DMS53 treated with DMSO at 0.1 percent for 48 hours (cell line): Measurements from ENCODE around the gene MCM8.

ENCODE experiments used
- DNase-seq: peaks from one replicate; lab custom pipeline; 2025; ENCODE audit not compliant: unreplicated experiment; lab: John Stamatoyannopoulos, UW

MCM8 gene

DNA sequence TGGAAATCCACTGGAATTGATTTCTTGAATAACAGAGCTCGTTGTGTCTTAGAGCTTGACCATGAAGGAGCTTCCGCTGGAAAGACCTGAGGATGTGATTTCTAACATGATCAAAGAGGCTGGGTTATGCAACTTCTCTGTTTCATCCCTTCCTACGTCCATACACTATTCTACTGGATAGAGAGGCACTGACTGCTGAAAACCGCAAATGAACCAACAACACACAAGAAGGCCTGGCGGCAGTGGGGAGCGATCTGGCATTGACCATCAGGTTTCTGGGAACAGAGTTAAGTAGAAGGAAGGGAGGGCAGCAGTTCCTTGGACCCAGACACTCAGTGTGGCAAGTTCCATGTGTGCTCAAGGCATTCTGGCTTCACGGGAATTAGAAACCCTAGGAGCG, 90.1 kb downstream of the MCM8 start:
- no peak for DNase-seq

DNA sequence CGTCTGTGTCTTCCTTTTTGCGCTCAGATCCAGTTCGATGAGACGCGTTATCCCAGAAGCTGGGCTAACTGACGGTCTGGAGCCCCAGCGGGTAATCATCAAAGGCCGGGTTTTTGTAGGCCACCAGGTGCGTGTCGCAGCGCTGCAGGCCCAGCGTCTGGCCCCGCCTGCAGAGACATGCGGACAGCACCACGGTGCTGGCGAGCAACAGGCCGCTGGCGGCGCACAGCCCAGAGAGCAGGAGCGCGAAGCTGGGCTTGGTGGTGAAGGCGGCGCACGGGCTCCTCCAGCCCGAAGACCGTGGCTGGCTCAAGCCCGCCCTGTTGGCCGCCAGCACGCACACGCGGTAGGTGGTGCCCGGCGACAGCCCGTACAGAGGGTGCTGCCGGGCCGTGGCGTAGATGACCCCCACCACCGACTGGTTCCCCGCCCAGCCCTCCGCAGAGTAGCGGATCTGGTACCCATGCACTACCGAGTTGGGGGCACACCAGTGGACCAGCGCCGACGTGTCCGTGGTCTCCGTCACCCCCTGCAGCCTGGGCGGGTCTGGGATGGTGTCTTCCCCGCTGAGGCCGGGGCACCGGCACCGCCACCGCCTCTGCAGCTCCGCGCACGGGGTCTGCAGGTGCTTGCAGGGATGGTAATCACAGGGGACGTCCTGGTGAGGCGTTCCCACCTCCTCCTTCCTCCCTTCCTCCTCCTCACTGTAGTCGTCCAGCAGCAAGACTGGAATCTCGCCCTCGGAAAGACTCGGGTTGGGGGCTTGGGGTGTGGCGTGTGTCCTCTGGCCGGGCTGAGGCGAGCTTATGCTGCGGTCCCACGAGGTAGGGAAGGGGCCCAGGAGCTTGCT, 90.7 kb downstream of the MCM8 start:
- DNase-seq: no peak

DNA sequence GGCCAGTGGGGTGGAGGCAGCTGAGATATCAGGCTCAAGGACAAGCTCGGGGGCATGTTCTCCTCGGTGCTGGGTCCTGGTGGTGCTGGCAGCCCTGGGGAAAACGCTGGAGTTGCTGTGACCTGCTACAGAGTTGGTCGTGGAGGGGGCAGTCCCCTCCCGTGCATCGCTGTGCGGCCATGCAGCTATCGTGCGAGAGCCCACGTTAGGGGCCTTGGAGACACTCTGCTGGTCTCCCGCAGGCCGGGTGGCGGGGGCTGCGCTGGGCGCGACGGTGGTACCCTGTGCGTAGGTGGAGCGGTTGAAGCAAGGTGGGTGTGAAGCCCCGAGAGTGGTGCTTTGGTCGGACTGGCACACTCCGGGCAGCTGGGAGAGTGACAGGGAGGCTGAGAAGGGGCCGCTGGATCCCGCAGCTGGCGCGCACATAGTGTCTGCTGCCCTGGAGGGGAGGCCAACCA, 91.4 kb downstream of the MCM8 start:
- no peak for DNase-seq

DNA sequence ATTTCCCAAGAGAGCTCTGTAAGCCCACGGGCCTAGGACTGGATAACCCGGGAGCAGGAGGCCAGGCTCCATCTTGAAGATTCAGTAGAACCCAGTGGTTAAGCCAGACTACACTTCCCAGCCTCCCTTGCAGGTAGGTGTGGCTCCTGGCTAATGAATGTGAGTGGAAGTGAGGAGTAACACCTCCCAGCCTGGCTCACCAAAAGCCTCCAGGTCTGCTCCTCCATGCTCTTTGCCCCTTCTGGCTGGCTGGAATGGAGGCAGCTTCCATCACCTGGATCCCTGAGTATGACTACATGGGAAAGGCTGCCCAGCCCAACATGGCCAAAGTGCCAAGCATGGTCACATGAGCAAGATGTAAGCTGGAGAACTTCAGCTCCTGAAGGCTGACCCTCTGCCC, 93.7 kb downstream of the MCM8 start:
- DNase-seq: no peak

DNA sequence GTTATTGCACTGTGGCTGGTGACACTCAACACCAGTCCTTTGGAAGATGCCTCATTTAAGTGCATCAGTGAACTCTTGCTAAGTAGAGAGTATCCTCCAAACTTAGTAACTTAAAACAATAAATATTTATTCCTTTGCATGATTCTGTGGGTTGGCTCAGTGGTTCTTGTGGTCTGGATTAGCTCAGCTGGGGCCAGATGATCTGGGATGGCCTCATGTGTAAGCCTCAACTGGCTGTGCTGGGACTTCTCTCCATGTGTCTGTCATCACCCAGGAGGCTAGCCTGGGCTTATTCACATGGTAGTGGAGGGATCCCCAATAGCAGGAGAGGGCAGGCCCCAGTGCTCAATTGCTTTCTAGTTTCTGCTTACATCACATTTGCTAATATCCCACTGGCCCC, 95.1 kb downstream of the MCM8 start:
- DNase-seq: no peak

DNA sequence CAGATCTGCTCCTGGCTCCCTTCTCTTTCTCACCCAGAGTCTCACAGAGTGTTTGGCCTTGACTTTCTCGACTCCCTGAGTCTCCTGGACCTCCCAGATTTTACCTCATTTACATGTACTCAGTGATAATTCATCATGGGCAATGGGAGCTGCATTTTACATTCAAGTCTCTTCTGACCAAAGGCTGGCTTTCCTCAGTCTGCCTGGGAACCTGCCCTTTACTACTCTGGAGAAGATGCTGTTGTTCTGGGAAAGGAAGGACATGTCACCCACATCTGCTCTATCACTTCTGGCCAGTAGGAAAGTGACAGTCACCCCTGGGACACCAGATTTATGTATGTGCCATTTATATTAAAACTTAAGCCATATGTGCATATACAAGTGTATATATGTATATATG, 96.0 kb downstream of the MCM8 start:
- no peak for DNase-seq

DNA sequence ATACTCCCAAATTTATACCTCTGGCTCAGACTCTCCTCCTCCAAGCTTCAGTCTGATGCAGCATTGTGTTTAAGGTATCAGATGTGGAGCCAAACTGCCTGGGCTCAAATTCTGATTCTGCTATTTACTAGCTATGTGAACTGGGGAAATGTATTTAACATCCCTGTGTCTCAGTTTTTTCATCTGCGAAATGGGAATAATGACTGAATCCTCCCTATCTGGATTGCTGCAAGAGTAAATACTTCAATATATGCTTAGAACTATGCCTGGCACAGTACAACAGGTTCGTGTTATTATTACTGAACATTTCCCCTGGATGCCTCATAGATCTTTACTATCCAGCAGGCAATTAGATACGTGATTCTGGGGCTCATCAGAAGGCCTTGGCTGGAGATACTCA, 97.9 kb downstream of the MCM8 start:
- DNase-seq: no peak
